H1 (cell line): ENCODE results near the gene GAS2. TPM values are rescaled to one million over a fixed set of nuclear protein-coding genes. Genes with fewer than 3 reads are reported as not detected.

Experiments
- polyA plus RNA-seq, 7 experiments: library from polyadenylated mRNA; depleted of rRNA in 3 of 7; stranded (reverse) in 5 of 7; unstranded in 2 of 7; fragments of >200 nt in 5 of 7; fragments of 200-250 nt in 2 of 7; gene quantifications; 1 replicate in 5 of 7; 2 replicates in 1 of 7; 4 replicates in 1 of 7; pipeline versions ENCODE4 v1.2.1 to v1.2.3, GENCODE V29; 2011 to 2013; ENCODE audit warnings: missing spikeins in 2 of 7, mixed read lengths in 2 of 7
- total RNA-seq: library from RNA; stranded (reverse); fragmentation: NEBNext Ultra II Directional; extraction: Animal tissue kit (Norgen Biotek cat#: 25700); gene quantifications from 2 replicates; pipeline ENCODE4 v1.2.1, GENCODE V29; 2021
- TF ChIP-seq, protein P1 (sequence below): fragments of 300-600 bp; sonication (generic); IDR thresholded peaks from 2 replicates; pipeline ENCODE4 v1.7.1; 2012; ENCODE audit warnings: low read length, moderate library complexity, mild to moderate bottlenecking, inconsistent platforms; ENCODE audit not compliant: insufficient replicate concordance

Gene GAS2
- total and polyA plus RNA-seq, 2 of the 8 experiments (the other 6 are each of a cell fraction or from before 2014, with no cell fraction given), result 0.70 to 1.7 TPM

DNA sequence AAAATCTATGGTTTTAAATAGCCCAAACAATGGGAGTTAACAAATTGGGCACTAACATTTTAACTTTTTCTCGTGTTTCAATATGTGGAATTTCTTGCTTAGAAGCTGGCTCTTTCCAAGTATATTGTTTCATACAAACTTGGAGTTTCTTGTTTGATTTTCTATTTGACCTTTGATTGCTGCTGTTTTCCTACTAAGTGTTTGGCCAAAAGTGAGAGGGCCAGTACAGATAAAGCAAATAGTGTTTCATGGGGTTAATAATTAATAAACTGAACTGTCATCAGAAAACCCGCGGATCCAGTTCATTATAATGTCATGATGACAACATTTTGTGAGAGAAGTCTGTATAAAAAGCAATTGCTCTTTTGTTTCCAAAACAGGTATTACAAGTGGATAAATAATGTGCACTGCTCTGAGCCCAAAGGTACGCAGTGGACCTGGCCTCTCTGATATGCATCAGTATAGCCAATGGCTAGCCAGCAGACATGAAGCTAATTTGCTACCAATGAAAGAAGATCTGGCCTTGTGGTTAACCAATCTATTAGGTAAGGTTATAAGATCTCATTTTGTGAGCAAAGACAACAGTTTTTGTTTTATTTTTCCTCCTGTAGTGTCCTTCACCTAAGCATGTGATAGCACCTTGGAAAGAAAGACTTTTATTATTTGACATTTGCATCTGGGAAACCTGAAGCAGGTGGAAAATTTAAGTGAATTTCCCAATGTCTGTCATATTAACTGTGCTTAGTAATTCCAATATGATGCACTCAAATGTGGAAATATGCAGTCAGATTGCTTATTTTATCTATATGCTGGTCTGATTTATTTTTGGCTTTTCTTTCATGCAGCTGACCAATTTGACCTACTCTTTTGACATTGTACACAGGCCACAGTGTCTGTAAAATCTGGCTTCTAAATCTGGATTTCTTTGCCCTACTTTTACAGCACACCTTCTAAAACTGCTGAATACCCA is 8.3 kb downstream of the GAS2 start (continued):
- TF ChIP-seq, protein P1, sequence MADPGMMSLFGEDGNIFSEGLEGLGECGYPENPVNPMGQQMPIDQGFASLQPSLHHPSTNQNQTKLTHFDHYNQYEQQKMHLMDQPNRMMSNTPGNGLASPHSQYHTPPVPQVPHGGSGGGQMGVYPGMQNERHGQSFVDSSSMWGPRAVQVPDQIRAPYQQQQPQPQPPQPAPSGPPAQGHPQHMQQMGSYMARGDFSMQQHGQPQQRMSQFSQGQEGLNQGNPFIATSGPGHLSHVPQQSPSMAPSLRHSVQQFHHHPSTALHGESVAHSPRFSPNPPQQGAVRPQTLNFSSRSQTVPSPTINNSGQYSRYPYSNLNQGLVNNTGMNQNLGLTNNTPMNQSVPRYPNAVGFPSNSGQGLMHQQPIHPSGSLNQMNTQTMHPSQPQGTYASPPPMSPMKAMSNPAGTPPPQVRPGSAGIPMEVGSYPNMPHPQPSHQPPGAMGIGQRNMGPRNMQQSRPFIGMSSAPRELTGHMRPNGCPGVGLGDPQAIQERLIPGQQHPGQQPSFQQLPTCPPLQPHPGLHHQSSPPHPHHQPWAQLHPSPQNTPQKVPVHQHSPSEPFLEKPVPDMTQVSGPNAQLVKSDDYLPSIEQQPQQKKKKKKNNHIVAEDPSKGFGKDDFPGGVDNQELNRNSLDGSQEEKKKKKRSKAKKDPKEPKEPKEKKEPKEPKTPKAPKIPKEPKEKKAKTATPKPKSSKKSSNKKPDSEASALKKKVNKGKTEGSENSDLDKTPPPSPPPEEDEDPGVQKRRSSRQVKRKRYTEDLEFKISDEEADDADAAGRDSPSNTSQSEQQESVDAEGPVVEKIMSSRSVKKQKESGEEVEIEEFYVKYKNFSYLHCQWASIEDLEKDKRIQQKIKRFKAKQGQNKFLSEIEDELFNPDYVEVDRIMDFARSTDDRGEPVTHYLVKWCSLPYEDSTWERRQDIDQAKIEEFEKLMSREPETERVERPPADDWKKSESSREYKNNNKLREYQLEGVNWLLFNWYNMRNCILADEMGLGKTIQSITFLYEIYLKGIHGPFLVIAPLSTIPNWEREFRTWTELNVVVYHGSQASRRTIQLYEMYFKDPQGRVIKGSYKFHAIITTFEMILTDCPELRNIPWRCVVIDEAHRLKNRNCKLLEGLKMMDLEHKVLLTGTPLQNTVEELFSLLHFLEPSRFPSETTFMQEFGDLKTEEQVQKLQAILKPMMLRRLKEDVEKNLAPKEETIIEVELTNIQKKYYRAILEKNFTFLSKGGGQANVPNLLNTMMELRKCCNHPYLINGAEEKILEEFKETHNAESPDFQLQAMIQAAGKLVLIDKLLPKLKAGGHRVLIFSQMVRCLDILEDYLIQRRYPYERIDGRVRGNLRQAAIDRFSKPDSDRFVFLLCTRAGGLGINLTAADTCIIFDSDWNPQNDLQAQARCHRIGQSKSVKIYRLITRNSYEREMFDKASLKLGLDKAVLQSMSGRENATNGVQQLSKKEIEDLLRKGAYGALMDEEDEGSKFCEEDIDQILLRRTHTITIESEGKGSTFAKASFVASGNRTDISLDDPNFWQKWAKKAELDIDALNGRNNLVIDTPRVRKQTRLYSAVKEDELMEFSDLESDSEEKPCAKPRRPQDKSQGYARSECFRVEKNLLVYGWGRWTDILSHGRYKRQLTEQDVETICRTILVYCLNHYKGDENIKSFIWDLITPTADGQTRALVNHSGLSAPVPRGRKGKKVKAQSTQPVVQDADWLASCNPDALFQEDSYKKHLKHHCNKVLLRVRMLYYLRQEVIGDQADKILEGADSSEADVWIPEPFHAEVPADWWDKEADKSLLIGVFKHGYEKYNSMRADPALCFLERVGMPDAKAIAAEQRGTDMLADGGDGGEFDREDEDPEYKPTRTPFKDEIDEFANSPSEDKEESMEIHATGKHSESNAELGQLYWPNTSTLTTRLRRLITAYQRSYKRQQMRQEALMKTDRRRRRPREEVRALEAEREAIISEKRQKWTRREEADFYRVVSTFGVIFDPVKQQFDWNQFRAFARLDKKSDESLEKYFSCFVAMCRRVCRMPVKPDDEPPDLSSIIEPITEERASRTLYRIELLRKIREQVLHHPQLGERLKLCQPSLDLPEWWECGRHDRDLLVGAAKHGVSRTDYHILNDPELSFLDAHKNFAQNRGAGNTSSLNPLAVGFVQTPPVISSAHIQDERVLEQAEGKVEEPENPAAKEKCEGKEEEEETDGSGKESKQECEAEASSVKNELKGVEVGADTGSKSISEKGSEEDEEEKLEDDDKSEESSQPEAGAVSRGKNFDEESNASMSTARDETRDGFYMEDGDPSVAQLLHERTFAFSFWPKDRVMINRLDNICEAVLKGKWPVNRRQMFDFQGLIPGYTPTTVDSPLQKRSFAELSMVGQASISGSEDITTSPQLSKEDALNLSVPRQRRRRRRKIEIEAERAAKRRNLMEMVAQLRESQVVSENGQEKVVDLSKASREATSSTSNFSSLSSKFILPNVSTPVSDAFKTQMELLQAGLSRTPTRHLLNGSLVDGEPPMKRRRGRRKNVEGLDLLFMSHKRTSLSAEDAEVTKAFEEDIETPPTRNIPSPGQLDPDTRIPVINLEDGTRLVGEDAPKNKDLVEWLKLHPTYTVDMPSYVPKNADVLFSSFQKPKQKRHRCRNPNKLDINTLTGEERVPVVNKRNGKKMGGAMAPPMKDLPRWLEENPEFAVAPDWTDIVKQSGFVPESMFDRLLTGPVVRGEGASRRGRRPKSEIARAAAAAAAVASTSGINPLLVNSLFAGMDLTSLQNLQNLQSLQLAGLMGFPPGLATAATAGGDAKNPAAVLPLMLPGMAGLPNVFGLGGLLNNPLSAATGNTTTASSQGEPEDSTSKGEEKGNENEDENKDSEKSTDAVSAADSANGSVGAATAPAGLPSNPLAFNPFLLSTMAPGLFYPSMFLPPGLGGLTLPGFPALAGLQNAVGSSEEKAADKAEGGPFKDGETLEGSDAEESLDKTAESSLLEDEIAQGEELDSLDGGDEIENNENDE, result no peak
